CD8-positive, alpha-beta memory T cell (primary cell): ENCODE results near the gene PTPN13. TPM values are rescaled to one million over a fixed set of nuclear protein-coding genes. Genes with fewer than 3 reads are reported as not detected.

Experiments
- CTCF ChIA-PET: fragments of 350-600 bp; sonication (Branson Sonifier 250); formaldehyde crosslinking; loops from one replicate; lab custom pipeline; 2021; ENCODE audit warnings: antibody characterized with exemption; lab: Charles Lee
- POLR2A ChIA-PET: fragments of 350-600 bp; sonication (Branson Sonifier 250); formaldehyde crosslinking; loops from one replicate; lab custom pipeline; 2021; ENCODE audit warnings: antibody characterized with exemption; lab: Charles Lee
- DNase-seq, 5 donors: peaks; one replicate each; pipeline versions ENCODE4 v3.0.0 to v3.0.0-alpha.2; 2020 to 2022; ENCODE audit warnings: mixed read lengths in 1 of 5
- H3K27ac ChIP-seq: one replicate; pipeline ENCODE4 v1.7.0; 2013; ENCODE audit warnings: low read depth, mild to moderate bottlenecking, low read length, moderate library complexity
- H3K27me3 ChIP-seq: 2 replicates; pipeline ENCODE4 v1.7.0; 2013; ENCODE audit warnings: low read length, mild to moderate bottlenecking; ENCODE audit not compliant: insufficient read depth, poor library complexity, severe bottlenecking
- H3K36me3 ChIP-seq: 2 replicates; pipeline ENCODE4 v1.7.0; 2013; ENCODE audit warnings: mild to moderate bottlenecking, low read length, moderate library complexity; ENCODE audit not compliant: insufficient read depth
- H3K4me1 ChIP-seq: 2 replicates; pipeline ENCODE4 v1.7.0; 2013; ENCODE audit warnings: mild to moderate bottlenecking, low read length, moderate library complexity; ENCODE audit not compliant: insufficient read depth
- H3K4me3 ChIP-seq: 2 replicates; pipeline ENCODE4 v1.7.0; 2013; ENCODE audit warnings: mild to moderate bottlenecking, low read length
- H3K9me3 ChIP-seq: 2 replicates; pipeline ENCODE4 v1.7.0; 2013; ENCODE audit warnings: mild to moderate bottlenecking, low read length
- H3K27ac Mint-ChIP-seq, 8 donors: one replicate each; pipeline ENCODE4 v1.8.0; 2020 to 2021; ENCODE audit warnings: mixed read lengths in 8 of 8, mild to moderate bottlenecking in 6 of 8, inconsistent platforms in 3 of 8, moderate library complexity in 3 of 8
- H3K27me3 Mint-ChIP-seq, 2 donors: one replicate each; pipeline ENCODE4 v1.8.0; 2020 to 2021; ENCODE audit warnings: mixed read lengths in 2 of 2, mild to moderate bottlenecking in 1 of 2, moderate library complexity in 1 of 2
- H3K36me3 Mint-ChIP-seq, 3 donors: one replicate each; pipeline ENCODE4 v1.8.0; 2020 to 2021; ENCODE audit warnings: mixed read lengths in 3 of 3, inconsistent platforms in 1 of 3, mild to moderate bottlenecking in 1 of 3
- H3K4me1 Mint-ChIP-seq, 3 donors: one replicate each; pipeline ENCODE4 v1.8.0; 2020 to 2021; ENCODE audit warnings: mixed read lengths in 3 of 3, inconsistent platforms in 1 of 3, mild to moderate bottlenecking in 1 of 3
- H3K4me3 Mint-ChIP-seq, 7 donors: one replicate each; pipeline ENCODE4 v1.8.0; 2020 to 2021; ENCODE audit warnings: mixed read lengths in 7 of 7, mild to moderate bottlenecking in 6 of 7, moderate library complexity in 4 of 7, inconsistent platforms in 2 of 7
- H3K9me3 Mint-ChIP-seq, 5 donors: one replicate each; pipeline ENCODE4 v1.8.0; 2020 to 2022; ENCODE audit warnings: mixed read lengths in 5 of 5, mild to moderate bottlenecking in 3 of 5, moderate library complexity in 2 of 5, inconsistent platforms in 1 of 5
- polyA plus RNA-seq: library from polyadenylated mRNA; unstranded; fragments of 300-500 nt; fragmentation: Illumina TruSeq; gene quantifications from one replicate; pipeline ENCODE4 v1.2.3, GENCODE V29; 2021
- total RNA-seq, 2 experiments: library from RNA; stranded (reverse); gene quantifications; one replicate each; pipeline ENCODE4 v1.2.3, GENCODE V29; 2021

The PTPN13 gene
- total and polyA plus RNA-seq, 3 experiments from 2014 or later = 0.07 to 1.3 (median 0.53) TPM

DNA sequence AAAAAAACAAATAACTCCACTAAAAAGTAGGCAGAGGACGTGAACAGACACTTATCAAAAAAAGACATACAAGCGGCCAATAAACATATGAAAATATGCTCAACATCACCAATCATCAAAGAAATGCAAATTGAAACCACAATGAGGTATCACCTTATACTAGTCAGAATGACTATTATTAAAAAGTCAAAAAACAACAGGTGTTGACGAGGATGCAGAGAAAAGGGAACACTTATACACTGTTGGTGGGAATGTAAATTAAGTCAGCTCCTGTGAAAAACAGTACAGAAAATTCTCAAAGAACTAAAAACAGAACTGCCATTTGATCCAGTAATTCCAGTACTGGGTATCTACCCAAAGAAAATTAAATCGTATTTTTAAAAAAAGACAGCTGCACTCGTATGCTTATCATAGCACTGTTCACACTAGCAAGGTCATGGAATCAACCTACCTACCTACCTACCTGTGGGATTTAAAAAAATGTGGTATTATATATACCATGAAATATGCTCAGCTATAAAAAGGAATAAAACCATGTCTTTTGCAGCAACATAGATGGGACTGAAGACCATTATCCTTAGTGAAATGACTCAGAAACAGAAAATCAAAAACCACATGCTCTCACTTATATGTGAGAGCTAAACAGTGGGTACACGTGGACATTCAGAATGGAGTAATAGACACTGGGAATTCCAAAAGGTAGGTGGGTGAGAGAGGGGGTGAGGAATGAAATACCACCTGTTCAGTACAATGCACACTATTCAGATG lies 24.8 kb upstream of the PTPN13 start:
- no peaks in the 10 kb centered on the region for H3K4me1 ChIP-seq
- H3K36me3 ChIP-seq = no peaks in the 10 kb centered on the region
- no peaks in the 10 kb centered on the region for H3K9me3 ChIP-seq
- Mint-ChIP-seq H3K27ac (no peak overlapping the region), H3K4me1 (no peaks in the 10 kb centered on the region), H3K27me3 (no peaks in the 10 kb centered on the region), H3K9me3 (no peaks in the 10 kb centered on the region), H3K4me3 (no peak overlapping the region), H3K36me3 (no peaks in the 10 kb centered on the region)
- H3K27ac ChIP-seq = no peak overlapping the region
- CTCF ChIA-PET = no interaction called here
- no peak overlapping the region for H3K4me3 ChIP-seq
- POLR2A ChIA-PET = no interaction called here
- H3K27me3 ChIP-seq = no peaks in the 10 kb centered on the region
- DNase-seq = no peak

DNA sequence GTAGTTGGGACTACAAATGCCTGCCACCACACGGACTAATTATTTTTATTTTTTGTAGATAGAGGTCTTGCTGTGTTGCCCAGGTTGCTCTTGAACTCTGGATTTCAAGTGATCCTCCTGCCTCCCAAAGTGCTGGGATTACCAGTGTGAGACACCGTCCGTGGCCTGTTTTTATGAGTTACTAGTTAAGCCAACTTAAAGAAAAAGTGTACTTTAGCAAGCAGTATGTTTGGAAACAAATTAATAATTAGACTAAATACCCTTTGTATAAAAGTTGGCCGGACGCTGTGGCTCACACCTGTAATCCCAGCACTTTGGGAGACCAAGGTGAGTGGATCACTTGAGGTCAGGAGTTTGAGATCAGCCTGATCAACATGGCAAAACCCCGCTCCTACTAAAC lies 14.2 kb upstream of the PTPN13 start:
- Mint-ChIP-seq H3K4me3 (no peak overlapping the region), H3K27ac (no peak overlapping the region), H3K9me3 (peaks cover 0 to 3% (median 0%) of the 10 kb centered on the region in 5 donors), H3K27me3 (peaks cover 0 to 3% of the 10 kb centered on the region in 2 donors), H3K36me3 (no peaks in the 10 kb centered on the region), H3K4me1 (no peaks in the 10 kb centered on the region)
- no peak overlapping the region for H3K27ac ChIP-seq
- POLR2A ChIA-PET = no interaction called here
- H3K4me1 ChIP-seq = no peaks in the 10 kb centered on the region
- CTCF ChIA-PET = no interaction called here
- no peaks in the 10 kb centered on the region for H3K27me3 ChIP-seq
- no peaks in the 10 kb centered on the region for H3K9me3 ChIP-seq
- H3K36me3 ChIP-seq = no peaks in the 10 kb centered on the region
- DNase-seq = no peak
- H3K4me3 ChIP-seq = no peak overlapping the region

DNA sequence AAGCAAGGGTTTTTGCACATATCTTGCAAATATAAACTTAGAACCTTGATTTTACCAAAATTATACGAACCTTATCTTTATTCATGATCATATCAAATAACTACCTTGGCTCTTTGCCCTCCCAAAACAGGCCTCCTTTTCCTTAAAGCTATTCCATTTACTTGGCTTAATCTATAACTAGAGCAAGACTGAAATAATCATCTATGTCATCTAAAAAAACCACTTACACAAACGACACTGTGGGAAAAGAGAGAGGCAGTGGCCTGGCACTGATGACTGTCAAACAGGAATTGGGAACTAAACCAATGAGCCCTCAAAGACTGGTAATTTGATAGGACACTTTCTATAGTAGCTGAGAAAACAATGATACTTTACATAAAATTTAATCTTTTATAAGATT lies 11.7 kb upstream of the PTPN13 start:
- Histone ChIP-seq H3K4me3 (no peak overlapping the region), H3K4me1 (no peaks in the 10 kb centered on the region), H3K9me3 (no peaks in the 10 kb centered on the region), H3K27me3 (no peaks in the 10 kb centered on the region), H3K27ac (no peak overlapping the region), H3K36me3 (no peaks in the 10 kb centered on the region)
- Mint-ChIP-seq H3K36me3 (no peaks in the 10 kb centered on the region), H3K4me1 (no peaks in the 10 kb centered on the region), H3K9me3 (no peaks in the 10 kb centered on the region), H3K27me3 (peaks cover 0 to 3% of the 10 kb centered on the region in 2 donors), H3K27ac (no peak overlapping the region), H3K4me3 (no peak overlapping the region)
- ChIA-PET POLR2A (no interaction called here), CTCF (no interaction called here)
- no peak for DNase-seq

DNA sequence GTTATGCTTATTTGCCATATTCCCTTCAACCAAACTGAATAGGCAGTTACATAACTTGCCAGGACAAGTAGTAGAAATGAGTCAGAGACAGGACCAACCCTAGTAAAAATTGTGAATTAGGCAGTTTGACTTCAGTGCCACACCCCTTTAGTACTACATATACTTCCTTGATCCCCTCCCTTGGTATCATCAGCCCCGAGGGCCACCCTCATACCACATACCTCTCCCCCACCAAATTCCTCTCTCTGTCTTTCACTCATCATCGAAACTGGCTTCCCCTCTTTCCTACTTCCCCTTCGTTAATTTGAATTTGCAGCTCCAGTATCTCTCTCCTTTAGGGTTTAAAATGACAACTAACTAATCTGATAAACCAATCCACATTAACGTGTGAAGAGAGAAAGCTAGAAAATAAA lies 7.9 kb upstream of the PTPN13 start:
- no peaks in the 10 kb centered on the region for H3K9me3 ChIP-seq
- Mint-ChIP-seq H3K27me3 (peaks cover 0 to 3% of the 10 kb centered on the region in 2 donors), H3K9me3 (no peaks in the 10 kb centered on the region), H3K27ac (no peak overlapping the region), H3K4me3 (no peak overlapping the region), H3K36me3 (no peaks in the 10 kb centered on the region), H3K4me1 (no peaks in the 10 kb centered on the region)
- no peaks in the 10 kb centered on the region for H3K36me3 ChIP-seq
- H3K27ac ChIP-seq = no peak overlapping the region
- H3K4me3 ChIP-seq = no peak overlapping the region
- H3K4me1 ChIP-seq = no peaks in the 10 kb centered on the region
- no peak for DNase-seq
- H3K27me3 ChIP-seq = no peaks in the 10 kb centered on the region
- POLR2A ChIA-PET = no interaction called here
- CTCF ChIA-PET = no interaction called here

DNA sequence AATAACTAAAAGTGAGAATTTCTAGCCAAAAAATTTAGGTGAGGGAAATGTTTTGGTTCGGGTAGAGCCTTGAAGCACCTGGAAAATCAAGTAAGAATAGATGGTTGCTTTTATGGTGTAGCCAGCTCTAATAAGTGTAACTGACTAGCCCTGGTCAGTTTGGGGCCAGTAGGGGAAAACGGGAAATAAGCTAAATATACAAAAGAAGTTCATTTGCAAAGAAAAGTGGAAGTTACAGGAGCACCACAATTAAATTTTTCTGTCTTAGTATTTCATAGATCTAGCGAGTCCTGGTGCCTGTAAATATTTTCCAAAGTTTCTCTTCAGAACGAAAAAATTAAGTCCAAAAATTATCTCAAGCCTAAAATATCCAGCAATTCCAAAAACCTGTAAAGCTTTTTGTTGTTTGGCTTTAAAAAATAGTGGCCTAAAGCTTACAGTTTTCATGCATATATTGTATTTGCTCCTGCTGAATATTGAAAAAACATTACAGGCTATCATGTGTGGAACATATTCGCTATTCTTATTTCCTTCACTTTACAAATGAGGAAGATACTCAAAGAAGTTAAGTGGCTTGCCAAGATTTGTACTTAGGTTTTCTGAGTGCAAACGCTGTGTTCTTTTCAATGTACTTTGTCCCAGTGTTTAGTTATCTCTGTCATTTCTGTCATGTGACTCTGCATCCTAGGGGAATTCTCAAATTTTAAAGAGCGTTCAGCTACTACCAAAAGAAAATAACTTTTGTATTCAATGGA lies 7.3 kb upstream of the PTPN13 start:
- Histone ChIP-seq H3K27ac (no peak overlapping the region), H3K27me3 (no peaks in the 10 kb centered on the region), H3K36me3 (no peaks in the 10 kb centered on the region), H3K4me1 (no peaks in the 10 kb centered on the region), H3K9me3 (no peaks in the 10 kb centered on the region), H3K4me3 (no peak overlapping the region)
- ChIA-PET CTCF (no interaction called here), POLR2A (no interaction called here)
- H3K4me3 Mint-ChIP-seq = no peak overlapping the region
- no peak for DNase-seq
- H3K27me3 Mint-ChIP-seq = peaks cover 0 to 3% of the 10 kb centered on the region in 2 donors
- H3K4me1 Mint-ChIP-seq = no peaks in the 10 kb centered on the region
- no peaks in the 10 kb centered on the region for H3K36me3 Mint-ChIP-seq
- H3K27ac Mint-ChIP-seq = no peak overlapping the region
- no peaks in the 10 kb centered on the region for H3K9me3 Mint-ChIP-seq

DNA sequence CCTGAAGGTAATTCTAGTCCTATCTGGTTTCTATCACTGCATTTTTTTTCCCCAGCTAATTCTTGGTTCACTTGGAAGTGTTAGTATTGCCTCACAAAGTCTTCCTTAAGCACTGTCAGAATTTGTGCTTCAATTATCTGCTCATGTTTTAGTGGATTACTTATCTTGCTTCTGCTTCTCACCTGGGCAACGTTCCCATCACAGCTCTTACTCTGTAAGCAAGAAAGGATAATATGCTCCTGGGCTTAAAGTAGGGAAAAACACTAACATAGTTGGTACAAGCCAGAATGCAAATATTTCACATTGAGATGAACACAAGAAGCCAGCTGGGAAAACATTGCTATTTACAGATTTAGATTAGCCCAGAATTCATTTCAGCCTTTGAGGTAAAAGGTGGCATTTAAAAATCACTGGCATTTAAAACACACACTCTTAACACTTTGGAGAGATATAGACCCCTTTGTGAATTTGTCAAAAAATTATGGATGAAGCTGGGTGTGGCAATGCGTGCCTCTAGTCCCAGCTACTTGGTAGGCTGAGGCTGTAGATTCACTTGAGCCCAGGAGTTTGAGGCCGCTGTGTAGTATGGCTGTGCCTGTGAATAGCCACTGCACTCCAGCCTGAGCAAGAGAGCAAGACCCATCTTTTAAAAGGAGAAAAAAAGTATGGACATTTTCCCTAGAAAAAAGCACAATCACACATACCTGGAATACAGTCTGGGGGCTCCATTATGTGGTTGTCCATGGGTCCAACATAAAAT lies 6.6 kb upstream of the PTPN13 start:
- no peak overlapping the region for H3K4me3 ChIP-seq
- no peak overlapping the region for H3K27ac ChIP-seq
- DNase-seq = no peak
- H3K9me3 ChIP-seq = no peaks in the 10 kb centered on the region
- Mint-ChIP-seq H3K4me1 (no peaks in the 10 kb centered on the region), H3K27me3 (peaks cover 2 to 3% of the 10 kb centered on the region in 2 donors), H3K27ac (no peak overlapping the region), H3K9me3 (no peaks in the 10 kb centered on the region), H3K4me3 (no peak overlapping the region), H3K36me3 (no peaks in the 10 kb centered on the region)
- H3K4me1 ChIP-seq = no peaks in the 10 kb centered on the region
- no peaks in the 10 kb centered on the region for H3K27me3 ChIP-seq
- CTCF ChIA-PET = no interaction called here
- POLR2A ChIA-PET = no interaction called here
- no peaks in the 10 kb centered on the region for H3K36me3 ChIP-seq

DNA sequence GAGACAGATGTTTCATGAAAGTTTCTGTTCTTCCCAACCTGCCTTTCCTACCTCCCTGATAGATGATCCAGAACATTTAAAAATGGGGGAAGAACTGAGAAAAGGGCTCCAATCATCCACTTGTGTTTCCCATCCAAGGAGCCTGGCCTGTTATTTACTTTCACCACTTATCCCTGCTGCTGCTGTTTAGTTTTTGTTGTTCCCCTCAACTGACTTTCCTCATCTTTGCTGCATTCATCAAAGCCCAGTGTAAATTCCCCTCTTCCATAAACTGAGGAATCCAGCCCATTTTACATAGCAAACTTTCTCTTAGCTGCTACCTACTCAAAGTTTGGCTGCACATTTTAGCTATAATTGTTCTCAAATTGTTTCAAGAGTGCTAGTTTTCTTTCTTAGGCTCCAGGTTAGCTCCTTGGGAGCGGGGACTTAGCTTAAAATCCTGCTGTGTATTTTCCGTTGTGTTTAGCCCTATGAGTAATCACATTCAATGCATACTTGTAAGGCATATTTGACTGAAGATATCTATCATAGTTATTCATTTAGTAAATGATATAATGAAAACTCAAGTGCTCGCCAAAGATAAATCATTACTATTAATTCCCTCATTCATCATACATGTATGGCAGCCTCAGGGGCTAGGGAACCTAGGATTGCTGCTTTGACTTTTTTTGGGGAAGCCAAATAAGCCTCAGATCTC lies 1.4 kb upstream of the PTPN13 start:
- no peak overlapping the region for H3K4me3 ChIP-seq
- Mint-ChIP-seq H3K4me3 (no peak overlapping the region), H3K36me3 (no peaks in the 10 kb centered on the region), H3K27me3 (peaks cover 3 to 45% of the 10 kb centered on the region in 2 donors), H3K4me1 (peaks cover 11 to 16% (median 15%) of the 10 kb centered on the region in 3 donors), H3K27ac (peak overlapping the region in 1 of 8 donors; percentile 4), H3K9me3 (peaks cover 0 to 5% (median 0%) of the 10 kb centered on the region in 5 donors)
- POLR2A ChIA-PET = no interaction called here
- no peak for DNase-seq
- no peak overlapping the region for H3K27ac ChIP-seq
- H3K36me3 ChIP-seq = no peaks in the 10 kb centered on the region
- no peaks in the 10 kb centered on the region for H3K9me3 ChIP-seq
- CTCF ChIA-PET = no interaction called here
- peaks cover 5% of the 10 kb centered on the region for H3K27me3 ChIP-seq
- no peaks in the 10 kb centered on the region for H3K4me1 ChIP-seq
